ENCODE measurements around the gene NRXN3. TPM values are rescaled to one million over a fixed set of nuclear protein-coding genes. Genes with fewer than 3 reads are reported as not detected.
"Not testable (repeated sequence)": the region's sequence is repeated elsewhere in the genome, so short reads cannot be mapped to it uniquely, and the experiment has no call there.

Gene NRXN3
- total RNA-seq, 1 donor: 2.5 TPM

DNA sequence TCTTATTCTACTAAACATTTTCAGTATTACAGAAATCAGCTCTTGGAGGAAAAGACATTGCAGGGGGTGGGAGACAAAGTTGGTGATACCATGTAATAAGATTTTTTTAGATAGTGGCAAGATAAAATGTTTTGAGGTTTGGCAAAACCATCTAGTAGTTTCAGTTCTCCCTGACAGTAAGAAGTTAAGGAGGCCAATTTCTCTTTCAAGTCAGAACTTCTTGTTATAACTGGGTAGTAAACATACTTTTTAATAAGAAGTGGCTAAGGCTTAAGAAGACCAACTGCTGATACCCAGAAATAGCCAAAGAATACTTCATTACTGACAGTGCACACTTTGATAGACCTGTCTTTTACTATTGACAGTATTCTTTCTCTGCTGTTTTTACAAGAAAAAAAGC is 1588.8 kb downstream of the NRXN3 start:
- Histone ChIP-seq H3K9me3 (ENCODE audit: low read depth, low read length) (no peaks in the 10 kb centered on the region), H2AFZ (ENCODE audit: low read length) (no peak overlapping the region), H4K20me1 (ENCODE audit: insufficient read depth, low read length) (no peaks in the 10 kb centered on the region), H3K27me3 (ENCODE audit: insufficient read depth, low read length) (no peaks in the 10 kb centered on the region), H3K27ac (ENCODE audit: low read depth, low read length) (no peak overlapping the region), H3K4me1 (ENCODE audit: insufficient read depth, low read length) (no peaks in the 10 kb centered on the region), H3K4me3 (ENCODE audit: insufficient read depth, low read length) (no peak overlapping the region), H3K4me2 (ENCODE audit: insufficient read depth, low read length) (no peak overlapping the region), H3K36me3 (ENCODE audit: insufficient read depth, low read length) (no peaks in the 10 kb centered on the region), H3K79me2 (ENCODE audit: insufficient read depth, low read length) (no peaks in the 10 kb centered on the region)
- no peak for DNase-seq (ENCODE audit: insufficient read length, low spot score, missing footprints)
- TF ChIP-seq, protein P1, sequence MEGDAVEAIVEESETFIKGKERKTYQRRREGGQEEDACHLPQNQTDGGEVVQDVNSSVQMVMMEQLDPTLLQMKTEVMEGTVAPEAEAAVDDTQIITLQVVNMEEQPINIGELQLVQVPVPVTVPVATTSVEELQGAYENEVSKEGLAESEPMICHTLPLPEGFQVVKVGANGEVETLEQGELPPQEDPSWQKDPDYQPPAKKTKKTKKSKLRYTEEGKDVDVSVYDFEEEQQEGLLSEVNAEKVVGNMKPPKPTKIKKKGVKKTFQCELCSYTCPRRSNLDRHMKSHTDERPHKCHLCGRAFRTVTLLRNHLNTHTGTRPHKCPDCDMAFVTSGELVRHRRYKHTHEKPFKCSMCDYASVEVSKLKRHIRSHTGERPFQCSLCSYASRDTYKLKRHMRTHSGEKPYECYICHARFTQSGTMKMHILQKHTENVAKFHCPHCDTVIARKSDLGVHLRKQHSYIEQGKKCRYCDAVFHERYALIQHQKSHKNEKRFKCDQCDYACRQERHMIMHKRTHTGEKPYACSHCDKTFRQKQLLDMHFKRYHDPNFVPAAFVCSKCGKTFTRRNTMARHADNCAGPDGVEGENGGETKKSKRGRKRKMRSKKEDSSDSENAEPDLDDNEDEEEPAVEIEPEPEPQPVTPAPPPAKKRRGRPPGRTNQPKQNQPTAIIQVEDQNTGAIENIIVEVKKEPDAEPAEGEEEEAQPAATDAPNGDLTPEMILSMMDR (IDR thresholded peaks at IDR 0.05; ENCODE audit: extremely low read depth, low read depth, low read length): no peak

DNA sequence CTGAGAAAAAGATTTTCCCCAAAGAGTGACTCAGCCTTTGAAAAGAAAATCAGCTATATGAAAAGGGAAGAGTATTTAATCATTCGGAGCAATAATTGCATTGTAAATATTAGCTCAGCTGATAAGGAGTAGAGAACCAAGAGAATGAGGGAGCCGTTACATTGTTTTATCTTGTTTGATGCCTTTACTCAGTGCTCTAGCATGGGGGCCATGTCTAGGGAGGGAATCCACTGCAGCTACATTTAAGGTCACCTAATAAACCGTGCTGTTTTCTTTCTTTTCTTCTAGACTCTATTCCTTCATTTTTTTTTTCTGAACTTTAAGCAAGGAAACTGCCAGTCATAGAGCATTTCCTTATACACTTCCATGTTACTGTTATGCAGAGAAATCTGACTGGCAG is 1594.2 kb downstream of the NRXN3 start:
- H3K4me2 ChIP-seq (ENCODE audit: insufficient read depth, low read length): no peak overlapping the region
- no peaks in the 10 kb centered on the region for H3K9me3 ChIP-seq (ENCODE audit: low read depth, low read length)
- no peak overlapping the region for H3K27ac ChIP-seq (ENCODE audit: low read depth, low read length)
- no peak overlapping the region for H2AFZ ChIP-seq (ENCODE audit: low read length)
- H3K4me3 ChIP-seq (ENCODE audit: insufficient read depth, low read length): no peak overlapping the region
- no peaks in the 10 kb centered on the region for H3K27me3 ChIP-seq (ENCODE audit: insufficient read depth, low read length)
- no peaks in the 10 kb centered on the region for H3K4me1 ChIP-seq (ENCODE audit: insufficient read depth, low read length)
- no peaks in the 10 kb centered on the region for H3K79me2 ChIP-seq (ENCODE audit: insufficient read depth, low read length)
- no peaks in the 10 kb centered on the region for H3K36me3 ChIP-seq (ENCODE audit: insufficient read depth, low read length)
- no peaks in the 10 kb centered on the region for H4K20me1 ChIP-seq (ENCODE audit: insufficient read depth, low read length)
- no peak for DNase-seq (ENCODE audit: insufficient read length, low spot score, missing footprints)
- TF ChIP-seq, protein P1 (IDR thresholded peaks at IDR 0.05; ENCODE audit: extremely low read depth, low read depth, low read length): no peak

DNA sequence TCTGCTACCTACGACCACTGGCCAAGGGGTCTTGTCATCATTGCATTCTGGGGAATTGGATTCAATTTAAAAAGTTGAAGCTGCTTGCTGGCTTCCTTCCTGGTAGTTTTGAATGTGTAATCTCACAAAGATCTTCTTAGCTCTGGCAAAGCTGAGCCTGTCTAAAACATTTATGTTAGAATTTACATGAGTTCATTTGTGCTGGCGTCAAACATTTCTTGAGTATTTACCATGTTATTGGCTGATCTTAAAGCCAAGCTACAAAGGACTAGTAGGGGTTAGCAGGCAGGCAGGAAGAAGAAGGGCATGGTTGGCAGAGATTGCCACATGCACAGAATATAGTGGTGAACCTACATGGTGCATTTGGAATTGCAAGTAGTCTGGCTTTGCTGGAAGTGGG is 1596.3 kb downstream of the NRXN3 start:
- H3K79me2 ChIP-seq (ENCODE audit: insufficient read depth, low read length): no peaks in the 10 kb centered on the region
- no peaks in the 10 kb centered on the region for H3K4me1 ChIP-seq (ENCODE audit: insufficient read depth, low read length)
- no peaks in the 10 kb centered on the region for H3K36me3 ChIP-seq (ENCODE audit: insufficient read depth, low read length)
- TF ChIP-seq, protein P1 (IDR thresholded peaks at IDR 0.05; ENCODE audit: extremely low read depth, low read depth, low read length): no peak
- no peak overlapping the region for H3K4me2 ChIP-seq (ENCODE audit: insufficient read depth, low read length)
- H3K4me3 ChIP-seq (ENCODE audit: insufficient read depth, low read length): no peak overlapping the region
- H4K20me1 ChIP-seq (ENCODE audit: insufficient read depth, low read length): no peaks in the 10 kb centered on the region
- H3K27ac ChIP-seq (ENCODE audit: low read depth, low read length): no peak overlapping the region
- H2AFZ ChIP-seq (ENCODE audit: low read length): no peak overlapping the region
- no peaks in the 10 kb centered on the region for H3K9me3 ChIP-seq (ENCODE audit: low read depth, low read length)
- no peaks in the 10 kb centered on the region for H3K27me3 ChIP-seq (ENCODE audit: insufficient read depth, low read length)
- DNase-seq (ENCODE audit: insufficient read length, low spot score, missing footprints): no peak

DNA sequence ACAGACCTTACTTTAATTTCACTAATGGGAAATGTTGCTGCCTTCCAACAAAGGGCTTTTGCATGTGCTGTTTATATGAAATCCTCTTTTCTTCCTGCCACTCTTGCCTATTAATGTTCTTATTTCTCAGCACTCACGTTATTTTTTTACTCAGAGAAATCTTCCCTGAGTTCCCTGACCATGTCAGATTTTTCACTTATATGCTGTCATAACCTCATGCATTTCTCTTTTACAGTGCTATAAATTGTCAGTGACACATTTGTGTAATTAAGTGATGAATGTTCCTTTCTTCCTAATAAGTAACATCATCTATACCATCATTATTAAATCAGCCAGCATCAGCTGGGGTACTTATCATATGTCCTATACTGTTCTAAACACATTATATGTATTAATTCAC is 1597.1 kb downstream of the NRXN3 start:
- Histone ChIP-seq H3K27me3 (ENCODE audit: insufficient read depth, low read length) (no peaks in the 10 kb centered on the region), H3K27ac (ENCODE audit: low read depth, low read length) (no peak overlapping the region), H3K4me2 (ENCODE audit: insufficient read depth, low read length) (no peak overlapping the region), H3K4me1 (ENCODE audit: insufficient read depth, low read length) (no peaks in the 10 kb centered on the region), H3K9me3 (ENCODE audit: low read depth, low read length) (no peaks in the 10 kb centered on the region), H4K20me1 (ENCODE audit: insufficient read depth, low read length) (no peaks in the 10 kb centered on the region), H3K79me2 (ENCODE audit: insufficient read depth, low read length) (no peaks in the 10 kb centered on the region), H2AFZ (ENCODE audit: low read length) (no peak overlapping the region), H3K4me3 (ENCODE audit: insufficient read depth, low read length) (no peak overlapping the region), H3K36me3 (ENCODE audit: insufficient read depth, low read length) (no peaks in the 10 kb centered on the region)
- TF ChIP-seq, protein P1 (IDR thresholded peaks at IDR 0.05; ENCODE audit: extremely low read depth, low read depth, low read length): no peak
- DNase-seq (ENCODE audit: insufficient read length, low spot score, missing footprints): no peak

DNA sequence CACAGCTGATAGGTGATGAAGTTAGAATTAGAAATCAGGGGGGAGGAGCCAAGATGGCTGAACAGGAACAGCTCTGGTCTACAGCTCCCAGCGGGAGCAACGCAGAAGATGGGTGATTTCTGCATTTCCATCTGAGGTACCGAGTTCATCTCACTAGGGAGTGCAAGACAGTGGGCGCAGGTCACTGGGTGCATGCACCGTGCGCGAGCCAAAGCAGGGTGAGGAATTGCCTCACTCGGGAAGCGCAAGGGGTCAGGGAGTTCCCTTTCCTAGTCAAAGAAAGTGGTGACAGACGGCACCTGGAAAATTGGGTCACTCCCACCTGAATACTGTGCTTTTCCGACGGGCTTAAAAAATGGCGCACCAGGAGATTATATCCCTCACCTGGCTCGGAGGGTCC is 1597.5 kb downstream of the NRXN3 start:
- H3K9me3 ChIP-seq (ENCODE audit: low read depth, low read length); H3K27ac ChIP-seq (ENCODE audit: low read depth, low read length); H3K4me1 ChIP-seq (ENCODE audit: insufficient read depth, low read length); H3K36me3 ChIP-seq (ENCODE audit: insufficient read depth, low read length); H3K4me2 ChIP-seq (ENCODE audit: insufficient read depth, low read length); H3K27me3 ChIP-seq (ENCODE audit: insufficient read depth, low read length); H3K4me3 ChIP-seq (ENCODE audit: insufficient read depth, low read length); H4K20me1 ChIP-seq (ENCODE audit: insufficient read depth, low read length); DNase-seq (ENCODE audit: insufficient read length, low spot score, missing footprints); H2AFZ ChIP-seq (ENCODE audit: low read length); H3K79me2 ChIP-seq (ENCODE audit: insufficient read depth, low read length): not testable (repeated sequence)

Data from osteoblast (primary cell).